Activated CD4-positive, alpha-beta T cell treated with anti-CD3 and anti-CD28 coated beads for 24 hours (primary cell): Measurements from ENCODE around the gene TMEM132E.

Experiments used
- DNase-seq, 2 donors: peaks; one replicate each; pipeline ENCODE4 v3.0.0-alpha.2; 2020; ENCODE audit warnings: low read depth in 2 of 2

TMEM132E gene

DNA sequence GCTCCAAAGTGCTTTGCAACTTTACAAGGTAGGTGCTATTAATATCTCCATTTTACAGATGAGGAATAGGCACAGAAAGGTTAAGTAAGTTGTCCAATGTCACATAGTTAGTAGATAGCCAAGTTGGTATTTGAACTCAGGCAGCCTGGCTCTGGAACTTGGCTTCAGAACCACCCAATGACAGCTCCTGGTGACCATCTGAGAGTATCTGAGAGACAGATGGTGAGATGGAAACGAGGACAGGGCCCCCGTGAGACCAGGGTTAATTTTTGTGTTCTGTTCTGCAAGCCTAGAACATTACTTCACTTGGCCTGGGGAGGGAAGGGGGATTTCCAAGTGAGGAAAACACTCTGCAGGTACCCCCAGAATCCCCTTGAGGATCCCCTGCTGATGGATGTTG is 9.8 kb upstream of the TMEM132E start:
- DNase-seq, result no peak

GRCh38 chr17:34570506-34570905 is 8.9 kb upstream of the TMEM132E start:
- DNase-seq, result no peak

- DNase-seq, result no peak
Measured at GRCh38 chr17:34571428-34572130, 7.8 kb upstream of the TMEM132E start.

GRCh38 chr17:34572483-34572882 is 6.9 kb upstream of the TMEM132E start:
- no peak for DNase-seq

GRCh38 chr17:34575182-34575581 is 4.2 kb upstream of the TMEM132E start:
- DNase-seq, result no peak

- no peak for DNase-seq
Measured at GRCh38 chr17:34578016-34578415, 1.4 kb upstream of the TMEM132E start.

DNA sequence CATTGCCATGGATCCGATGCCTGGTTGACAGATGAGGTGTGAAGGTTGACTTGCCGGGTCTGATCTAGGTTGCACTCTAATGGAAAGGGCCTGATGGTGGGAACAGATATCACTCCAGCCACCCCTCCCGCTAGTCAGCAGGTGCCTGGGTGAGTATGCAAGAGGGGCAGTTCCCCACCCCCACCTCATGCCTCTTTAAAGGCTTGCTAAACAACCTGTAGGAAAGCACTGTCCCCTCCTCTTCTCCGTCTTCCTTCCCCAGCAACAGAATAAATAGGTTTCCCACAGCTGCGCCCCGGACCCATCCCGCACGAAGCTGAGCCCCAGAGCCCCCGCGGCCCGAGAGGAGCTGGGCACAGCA is 746 bp upstream of the TMEM132E start:
- DNase-seq, result no peak

DNA sequence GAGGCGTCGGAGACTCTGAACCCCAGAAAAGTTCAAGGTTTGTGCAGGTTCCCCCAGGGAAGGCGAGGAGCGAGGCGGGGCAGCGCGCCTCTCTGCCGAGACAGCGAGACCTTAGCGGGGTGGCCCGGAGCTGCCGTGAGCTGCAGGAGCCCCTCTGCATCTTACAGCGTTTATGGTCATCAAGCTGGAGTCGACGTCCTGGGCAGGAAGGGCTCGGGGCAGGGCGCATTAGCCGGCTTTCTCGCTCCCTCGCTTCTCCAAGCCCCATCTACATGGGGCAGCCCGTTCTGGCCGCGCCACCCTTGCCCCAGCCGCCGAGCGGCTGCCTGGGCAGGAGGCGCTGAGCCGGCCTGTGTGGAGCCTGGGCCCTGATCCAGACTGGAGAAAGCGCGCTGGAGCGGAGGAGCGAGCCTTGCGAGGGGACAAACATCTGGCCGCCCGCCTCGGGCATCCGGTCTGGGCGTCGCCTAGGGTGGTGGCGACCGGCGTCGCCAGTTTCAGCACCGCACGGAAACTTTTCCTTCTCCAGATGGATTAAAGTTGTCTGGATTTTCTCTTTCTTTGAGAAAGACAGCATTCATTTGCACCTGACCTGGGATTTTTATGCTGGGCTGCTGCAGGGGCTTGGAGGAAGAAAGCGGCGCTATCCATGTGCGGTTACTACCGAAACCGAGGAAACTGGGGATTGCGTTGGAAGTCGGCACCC is 750 bp downstream of the TMEM132E start:
- no peak for DNase-seq

DNA sequence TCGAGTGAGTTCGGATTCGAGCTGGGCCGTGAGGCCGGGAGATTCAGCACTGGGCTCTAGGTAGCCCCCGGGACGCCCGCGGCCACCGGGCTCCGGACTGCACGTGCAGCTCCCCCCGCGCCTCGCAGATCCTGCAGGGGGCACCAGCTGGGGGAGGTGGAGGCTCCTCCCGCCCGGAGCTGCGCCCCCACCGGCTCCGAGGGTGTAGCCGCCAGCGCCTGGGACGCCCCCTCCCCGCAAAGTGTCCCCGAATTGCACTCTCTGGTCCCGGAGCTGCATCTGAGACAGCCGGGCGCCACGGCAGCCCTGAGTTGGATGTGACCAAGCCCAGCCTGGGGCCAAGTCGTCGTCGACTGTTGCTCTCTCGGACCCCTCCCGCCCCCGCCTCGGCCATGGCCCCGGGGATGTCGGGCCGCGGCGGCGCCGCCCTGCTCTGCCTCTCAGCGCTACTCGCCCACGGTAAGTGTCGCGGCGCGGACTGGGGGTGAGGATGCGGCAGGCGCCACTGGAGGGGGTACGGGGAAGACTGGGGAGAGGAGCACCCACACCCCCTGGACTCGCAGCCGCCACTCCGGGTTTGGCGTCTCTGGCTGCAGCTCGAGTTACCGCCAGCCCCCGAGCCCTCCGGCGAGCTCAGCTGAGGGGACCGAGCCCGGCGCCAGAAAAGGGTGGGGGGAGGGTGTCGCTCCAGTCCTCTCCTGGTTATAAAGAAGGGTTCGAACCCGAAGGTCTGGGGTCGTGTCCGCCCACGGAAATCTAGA is 1.5 kb downstream of the TMEM132E start:
- DNase-seq, result no peak

GRCh38 chr17:34581446-34582184 is 2.2 kb downstream of the TMEM132E start:
- no peak for DNase-seq

DNA sequence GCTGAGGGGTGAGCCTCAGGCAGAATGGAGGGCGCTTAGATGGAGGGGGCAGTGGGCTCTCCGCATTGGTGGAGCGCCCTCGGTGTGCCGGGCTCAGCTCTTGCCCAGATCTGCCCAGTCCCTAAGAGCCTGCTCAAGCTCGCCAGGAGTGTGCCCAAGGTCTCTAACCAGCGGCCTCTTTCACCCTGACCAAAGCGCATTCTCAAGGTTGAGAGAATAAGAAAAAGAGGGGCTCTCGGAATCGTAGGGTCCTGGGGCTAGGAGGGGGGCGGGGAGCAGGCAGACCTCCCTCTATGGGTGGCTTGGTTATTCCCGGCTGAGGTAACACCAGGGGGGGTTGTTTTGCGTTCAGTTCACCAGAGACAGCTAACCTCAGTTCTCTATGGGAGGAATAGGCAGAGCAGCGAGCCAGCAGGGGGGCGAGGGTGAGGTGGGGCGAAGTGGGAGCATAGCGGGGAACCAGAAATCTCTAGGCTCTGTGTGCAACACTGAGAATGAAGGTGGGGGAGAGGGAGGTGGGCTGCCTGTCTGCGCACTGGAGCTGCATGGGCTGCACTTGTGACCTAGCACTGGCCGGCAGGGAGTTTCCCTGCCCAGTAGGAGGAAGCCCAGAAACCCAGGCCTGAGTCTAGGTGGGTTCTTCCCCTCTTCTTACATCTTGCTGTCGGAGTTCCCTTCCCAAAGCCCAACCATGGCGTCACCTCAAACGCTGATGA is 3.0 kb downstream of the TMEM132E start:
- no peak for DNase-seq

GRCh38 chr17:34582901-34583245 is 3.5 kb downstream of the TMEM132E start:
- DNase-seq, result no peak

GRCh38 chr17:34584805-34585416 is 5.5 kb downstream of the TMEM132E start:
- no peak for DNase-seq

GRCh38 chr17:34586346-34586846 is 7.0 kb downstream of the TMEM132E start:
- DNase-seq, result no peak

GRCh38 chr17:34588266-34588665 is 8.9 kb downstream of the TMEM132E start:
- no peak for DNase-seq

DNA sequence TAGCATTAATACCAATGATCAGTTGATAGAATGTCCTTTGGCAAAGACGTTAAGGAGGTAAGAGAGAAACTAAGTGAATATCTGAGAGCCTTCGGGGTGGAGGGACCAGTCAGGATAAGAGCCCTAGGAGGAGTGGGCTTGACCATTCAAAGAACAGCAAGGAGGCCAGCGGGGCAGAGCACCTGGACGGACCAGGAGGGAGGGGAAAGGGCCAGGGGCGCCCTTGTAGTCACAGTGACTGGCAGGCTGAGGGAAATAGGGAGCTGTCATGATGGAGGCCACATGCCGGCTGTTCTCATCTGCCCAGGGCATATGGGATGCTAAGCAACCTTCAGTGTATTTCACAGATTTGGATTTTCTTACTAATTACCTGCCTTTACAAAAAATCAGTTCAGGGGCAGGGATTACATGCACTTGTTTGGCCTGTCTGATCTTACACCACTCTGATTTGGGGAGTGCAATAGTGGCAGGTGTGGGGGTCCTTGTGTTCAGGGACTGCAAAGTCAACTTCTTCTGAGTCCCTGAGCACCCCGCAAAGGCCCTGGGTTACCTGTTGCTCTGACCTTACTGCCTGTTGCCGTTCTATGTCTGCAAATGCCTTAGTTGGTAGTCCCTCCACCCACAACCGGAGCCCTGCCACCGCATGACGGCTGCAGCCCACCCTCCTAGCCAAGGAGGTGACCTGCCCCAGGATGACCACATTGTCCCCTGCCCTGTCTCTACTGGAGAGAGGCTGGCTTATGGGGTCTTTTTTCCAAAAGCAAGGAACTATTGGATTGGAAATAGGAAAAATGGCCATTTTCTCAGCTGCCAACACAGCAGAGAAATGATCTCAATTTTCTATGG is 10.0 kb downstream of the TMEM132E start:
- no peak for DNase-seq

GRCh38 chr17:34592002-34592401 is 12.6 kb downstream of the TMEM132E start:
- no peak for DNase-seq

GRCh38 chr17:34596920-34597319 is 17.5 kb downstream of the TMEM132E start:
- no peak for DNase-seq

GRCh38 chr17:34598161-34598776 is 18.9 kb downstream of the TMEM132E start:
- DNase-seq, result no peak

- no peak for DNase-seq
Measured at GRCh38 chr17:34601416-34601815, 22.0 kb downstream of the TMEM132E start.
